ENCODE measurements around the gene NPHS1. TPM values are rescaled to one million over a fixed set of nuclear protein-coding genes. Genes with fewer than 3 reads are reported as not detected.

NPHS1 gene, protein sequence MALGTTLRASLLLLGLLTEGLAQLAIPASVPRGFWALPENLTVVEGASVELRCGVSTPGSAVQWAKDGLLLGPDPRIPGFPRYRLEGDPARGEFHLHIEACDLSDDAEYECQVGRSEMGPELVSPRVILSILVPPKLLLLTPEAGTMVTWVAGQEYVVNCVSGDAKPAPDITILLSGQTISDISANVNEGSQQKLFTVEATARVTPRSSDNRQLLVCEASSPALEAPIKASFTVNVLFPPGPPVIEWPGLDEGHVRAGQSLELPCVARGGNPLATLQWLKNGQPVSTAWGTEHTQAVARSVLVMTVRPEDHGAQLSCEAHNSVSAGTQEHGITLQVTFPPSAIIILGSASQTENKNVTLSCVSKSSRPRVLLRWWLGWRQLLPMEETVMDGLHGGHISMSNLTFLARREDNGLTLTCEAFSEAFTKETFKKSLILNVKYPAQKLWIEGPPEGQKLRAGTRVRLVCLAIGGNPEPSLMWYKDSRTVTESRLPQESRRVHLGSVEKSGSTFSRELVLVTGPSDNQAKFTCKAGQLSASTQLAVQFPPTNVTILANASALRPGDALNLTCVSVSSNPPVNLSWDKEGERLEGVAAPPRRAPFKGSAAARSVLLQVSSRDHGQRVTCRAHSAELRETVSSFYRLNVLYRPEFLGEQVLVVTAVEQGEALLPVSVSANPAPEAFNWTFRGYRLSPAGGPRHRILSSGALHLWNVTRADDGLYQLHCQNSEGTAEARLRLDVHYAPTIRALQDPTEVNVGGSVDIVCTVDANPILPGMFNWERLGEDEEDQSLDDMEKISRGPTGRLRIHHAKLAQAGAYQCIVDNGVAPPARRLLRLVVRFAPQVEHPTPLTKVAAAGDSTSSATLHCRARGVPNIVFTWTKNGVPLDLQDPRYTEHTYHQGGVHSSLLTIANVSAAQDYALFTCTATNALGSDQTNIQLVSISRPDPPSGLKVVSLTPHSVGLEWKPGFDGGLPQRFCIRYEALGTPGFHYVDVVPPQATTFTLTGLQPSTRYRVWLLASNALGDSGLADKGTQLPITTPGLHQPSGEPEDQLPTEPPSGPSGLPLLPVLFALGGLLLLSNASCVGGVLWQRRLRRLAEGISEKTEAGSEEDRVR (N-terminal part only)
- under 1 TPM in 1 of 2 donors, not detected in 1; under 0.01 TPM for total RNA-seq
- polyA plus RNA-seq: not detected

DNA sequence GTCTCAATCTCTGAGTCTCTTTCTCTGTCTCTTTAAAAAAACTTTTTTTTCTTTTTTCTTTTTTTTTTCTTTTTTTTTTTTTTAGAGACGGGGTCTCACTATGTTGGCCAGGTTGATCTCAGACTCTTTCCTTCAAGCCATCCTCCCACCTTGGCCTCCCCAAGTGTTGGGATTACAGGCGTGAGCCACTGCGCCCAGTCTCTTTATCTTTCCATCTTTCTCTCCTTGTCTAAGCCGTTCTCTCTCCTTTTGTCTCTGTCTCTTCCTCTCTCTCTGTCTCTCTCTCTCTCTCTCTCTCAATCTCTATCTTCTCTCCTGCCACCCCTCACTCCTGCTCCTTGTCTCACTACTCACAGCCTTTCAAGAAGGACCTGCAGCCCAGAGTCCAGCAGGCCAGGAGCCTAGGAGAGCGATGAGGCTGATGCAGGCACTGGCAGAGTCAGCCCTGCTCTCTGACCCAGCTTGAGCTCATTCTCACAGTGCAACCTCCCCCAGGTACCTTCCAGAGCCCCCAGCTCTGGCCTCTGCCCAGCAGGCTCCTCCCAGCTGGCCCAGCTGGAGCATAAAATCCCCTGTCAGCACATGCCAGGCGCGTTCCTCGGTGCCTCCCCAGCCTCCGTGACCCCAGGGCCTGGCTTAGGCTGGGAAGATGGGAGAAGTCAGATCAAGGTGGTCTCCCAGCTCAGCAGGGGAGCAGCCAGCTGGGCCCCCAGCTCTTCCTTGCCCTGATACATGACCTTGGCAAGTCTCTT, at the start of gene NPHS1:
Gene NPHS1, minus strand, starts transcription at position 476 of the 752 bp plus-strand sequence. CDS start 667 bp downstream, outside the sequence.
- H3K36me3 ChIP-seq (ENCODE audit: control insufficient read depth in 4 of 4, insufficient read depth in 3 of 4, low read depth in 1 of 4, low read length in 3 of 4): no peaks in the 10 kb centered on the region
- H3K27ac ChIP-seq (ENCODE audit: low read depth in 1 of 2, low read length in 2 of 2): no peak within 1 kb of the TSS
- H3K9ac ChIP-seq (ENCODE audit: low read depth in 1 of 2, low read length in 2 of 2): no peak within 1 kb of the TSS
- no peak for DNase-seq (ENCODE audit: low spot score)
- 67% methylated on average over 9 of the region's 9 CpGs for WGBS
- H3K9me3 ChIP-seq (ENCODE audit: control insufficient read depth in 4 of 4, low read length in 3 of 4): no peaks in the 10 kb centered on the region
- TF ChIP-seq, protein P1, sequence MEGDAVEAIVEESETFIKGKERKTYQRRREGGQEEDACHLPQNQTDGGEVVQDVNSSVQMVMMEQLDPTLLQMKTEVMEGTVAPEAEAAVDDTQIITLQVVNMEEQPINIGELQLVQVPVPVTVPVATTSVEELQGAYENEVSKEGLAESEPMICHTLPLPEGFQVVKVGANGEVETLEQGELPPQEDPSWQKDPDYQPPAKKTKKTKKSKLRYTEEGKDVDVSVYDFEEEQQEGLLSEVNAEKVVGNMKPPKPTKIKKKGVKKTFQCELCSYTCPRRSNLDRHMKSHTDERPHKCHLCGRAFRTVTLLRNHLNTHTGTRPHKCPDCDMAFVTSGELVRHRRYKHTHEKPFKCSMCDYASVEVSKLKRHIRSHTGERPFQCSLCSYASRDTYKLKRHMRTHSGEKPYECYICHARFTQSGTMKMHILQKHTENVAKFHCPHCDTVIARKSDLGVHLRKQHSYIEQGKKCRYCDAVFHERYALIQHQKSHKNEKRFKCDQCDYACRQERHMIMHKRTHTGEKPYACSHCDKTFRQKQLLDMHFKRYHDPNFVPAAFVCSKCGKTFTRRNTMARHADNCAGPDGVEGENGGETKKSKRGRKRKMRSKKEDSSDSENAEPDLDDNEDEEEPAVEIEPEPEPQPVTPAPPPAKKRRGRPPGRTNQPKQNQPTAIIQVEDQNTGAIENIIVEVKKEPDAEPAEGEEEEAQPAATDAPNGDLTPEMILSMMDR (IDR thresholded peaks at IDR 0.05; ENCODE audit: low read depth, low read length, missing input control): no peak
- TF ChIP-seq SP1 (IDR thresholded peaks at IDR 0.05) (no peak), GABPA (IDR thresholded peaks at IDR 0.05 in 1 of 2, conservative IDR thresholded peaks at IDR 0.05 in 1 of 2) (no peak)
- TF ChIP-seq, protein P2, sequence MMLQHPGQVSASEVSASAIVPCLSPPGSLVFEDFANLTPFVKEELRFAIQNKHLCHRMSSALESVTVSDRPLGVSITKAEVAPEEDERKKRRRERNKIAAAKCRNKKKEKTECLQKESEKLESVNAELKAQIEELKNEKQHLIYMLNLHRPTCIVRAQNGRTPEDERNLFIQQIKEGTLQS (IDR thresholded peaks at IDR 0.05): no peak
- TF ChIP-seq, protein P3, sequence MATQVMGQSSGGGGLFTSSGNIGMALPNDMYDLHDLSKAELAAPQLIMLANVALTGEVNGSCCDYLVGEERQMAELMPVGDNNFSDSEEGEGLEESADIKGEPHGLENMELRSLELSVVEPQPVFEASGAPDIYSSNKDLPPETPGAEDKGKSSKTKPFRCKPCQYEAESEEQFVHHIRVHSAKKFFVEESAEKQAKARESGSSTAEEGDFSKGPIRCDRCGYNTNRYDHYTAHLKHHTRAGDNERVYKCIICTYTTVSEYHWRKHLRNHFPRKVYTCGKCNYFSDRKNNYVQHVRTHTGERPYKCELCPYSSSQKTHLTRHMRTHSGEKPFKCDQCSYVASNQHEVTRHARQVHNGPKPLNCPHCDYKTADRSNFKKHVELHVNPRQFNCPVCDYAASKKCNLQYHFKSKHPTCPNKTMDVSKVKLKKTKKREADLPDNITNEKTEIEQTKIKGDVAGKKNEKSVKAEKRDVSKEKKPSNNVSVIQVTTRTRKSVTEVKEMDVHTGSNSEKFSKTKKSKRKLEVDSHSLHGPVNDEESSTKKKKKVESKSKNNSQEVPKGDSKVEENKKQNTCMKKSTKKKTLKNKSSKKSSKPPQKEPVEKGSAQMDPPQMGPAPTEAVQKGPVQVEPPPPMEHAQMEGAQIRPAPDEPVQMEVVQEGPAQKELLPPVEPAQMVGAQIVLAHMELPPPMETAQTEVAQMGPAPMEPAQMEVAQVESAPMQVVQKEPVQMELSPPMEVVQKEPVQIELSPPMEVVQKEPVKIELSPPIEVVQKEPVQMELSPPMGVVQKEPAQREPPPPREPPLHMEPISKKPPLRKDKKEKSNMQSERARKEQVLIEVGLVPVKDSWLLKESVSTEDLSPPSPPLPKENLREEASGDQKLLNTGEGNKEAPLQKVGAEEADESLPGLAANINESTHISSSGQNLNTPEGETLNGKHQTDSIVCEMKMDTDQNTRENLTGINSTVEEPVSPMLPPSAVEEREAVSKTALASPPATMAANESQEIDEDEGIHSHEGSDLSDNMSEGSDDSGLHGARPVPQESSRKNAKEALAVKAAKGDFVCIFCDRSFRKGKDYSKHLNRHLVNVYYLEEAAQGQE (IDR thresholded peaks at IDR 0.05): no peak
- H3K4me3 ChIP-seq (ENCODE audit: low read depth in 1 of 3, low read length in 3 of 3): no peak within 1 kb of the TSS
- H3K4me1 ChIP-seq (ENCODE audit: control insufficient read depth in 4 of 4, insufficient read depth in 4 of 4, low read length in 3 of 4): peaks cover 0 to 6% (median 4%) of the 10 kb centered on the region in 4 donors
- H3K27me3 ChIP-seq (ENCODE audit: control insufficient read depth in 4 of 4, insufficient read depth in 4 of 4, low read length in 3 of 4): peaks cover 0 to 3% (median 2%) of the 10 kb centered on the region in 4 donors

DNA sequence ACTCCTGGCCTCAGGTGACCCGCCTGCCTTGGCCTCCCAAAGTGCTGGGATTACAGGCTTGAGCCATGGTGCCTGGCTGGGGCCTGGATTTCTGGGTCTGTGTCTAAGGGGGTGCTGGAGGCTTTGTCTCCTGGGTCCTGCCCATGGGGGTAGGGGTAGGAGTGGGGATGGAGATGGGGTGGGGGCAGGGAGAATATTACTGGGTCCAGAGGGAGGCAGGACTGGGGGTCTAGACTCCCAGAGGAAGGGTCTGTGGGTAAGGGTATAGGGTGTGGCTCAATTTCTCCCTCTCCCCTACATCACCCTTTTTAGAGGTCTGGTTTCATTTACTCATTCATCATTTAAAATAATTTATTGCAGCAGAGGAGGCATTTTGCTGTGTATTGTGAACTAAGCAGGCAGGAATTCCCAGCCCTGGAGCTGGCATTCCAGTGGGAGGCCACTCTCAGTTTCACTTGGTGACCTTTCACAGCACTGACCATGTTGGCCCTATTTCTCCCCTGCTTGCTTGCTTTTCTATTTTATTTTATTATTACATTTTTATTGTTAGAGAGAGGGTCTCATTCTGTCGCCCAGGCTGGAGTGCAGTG, 48.8 kb upstream of the NPHS1 start:
- Histone ChIP-seq H3K9me3 (ENCODE audit: control insufficient read depth in 4 of 4, low read length in 3 of 4) (no peaks in the 10 kb centered on the region), H3K36me3 (ENCODE audit: control insufficient read depth in 4 of 4, insufficient read depth in 3 of 4, low read depth in 1 of 4, low read length in 3 of 4) (peaks cover 0 to 6% (median 2%) of the 10 kb centered on the region in 4 donors), H3K27me3 (ENCODE audit: control insufficient read depth in 4 of 4, insufficient read depth in 4 of 4, low read length in 3 of 4) (no peaks in the 10 kb centered on the region), H3K4me1 (ENCODE audit: control insufficient read depth in 4 of 4, insufficient read depth in 4 of 4, low read length in 3 of 4) (peaks cover 0 to 4% (median 2%) of the 10 kb centered on the region in 4 donors), H3K27ac (ENCODE audit: low read depth in 1 of 2, low read length in 2 of 2) (peak overlapping the region; percentile 10 to 66), H3K9ac (ENCODE audit: low read depth in 1 of 2, low read length in 2 of 2) (no peak overlapping the region), H3K4me3 (ENCODE audit: low read depth in 1 of 3, low read length in 3 of 3) (no peak overlapping the region)
- 79% methylated on average over 2 of the region's 2 CpGs for WGBS
- no peak for DNase-seq (ENCODE audit: low spot score)
- TF ChIP-seq FOXA1 (IDR thresholded peaks at IDR 0.05) (no peak), HNF4G (IDR thresholded peaks at IDR 0.05) (no peak), GABPA (IDR thresholded peaks at IDR 0.05 in 1 of 2, conservative IDR thresholded peaks at IDR 0.05 in 1 of 2) (no peak), RAD21 (IDR thresholded peaks at IDR 0.05) (no peak), JUND (IDR thresholded peaks at IDR 0.05) (no peak), HNF4A (conservative IDR thresholded peaks at IDR 0.05) (no peak)
- TF ChIP-seq, protein P4, sequence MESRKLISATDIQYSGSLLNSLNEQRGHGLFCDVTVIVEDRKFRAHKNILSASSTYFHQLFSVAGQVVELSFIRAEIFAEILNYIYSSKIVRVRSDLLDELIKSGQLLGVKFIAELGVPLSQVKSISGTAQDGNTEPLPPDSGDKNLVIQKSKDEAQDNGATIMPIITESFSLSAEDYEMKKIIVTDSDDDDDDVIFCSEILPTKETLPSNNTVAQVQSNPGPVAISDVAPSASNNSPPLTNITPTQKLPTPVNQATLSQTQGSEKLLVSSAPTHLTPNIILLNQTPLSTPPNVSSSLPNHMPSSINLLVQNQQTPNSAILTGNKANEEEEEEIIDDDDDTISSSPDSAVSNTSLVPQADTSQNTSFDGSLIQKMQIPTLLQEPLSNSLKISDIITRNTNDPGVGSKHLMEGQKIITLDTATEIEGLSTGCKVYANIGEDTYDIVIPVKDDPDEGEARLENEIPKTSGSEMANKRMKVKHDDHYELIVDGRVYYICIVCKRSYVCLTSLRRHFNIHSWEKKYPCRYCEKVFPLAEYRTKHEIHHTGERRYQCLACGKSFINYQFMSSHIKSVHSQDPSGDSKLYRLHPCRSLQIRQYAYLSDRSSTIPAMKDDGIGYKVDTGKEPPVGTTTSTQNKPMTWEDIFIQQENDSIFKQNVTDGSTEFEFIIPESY (IDR thresholded peaks at IDR 0.05): no peak
- TF ChIP-seq, protein P5, sequence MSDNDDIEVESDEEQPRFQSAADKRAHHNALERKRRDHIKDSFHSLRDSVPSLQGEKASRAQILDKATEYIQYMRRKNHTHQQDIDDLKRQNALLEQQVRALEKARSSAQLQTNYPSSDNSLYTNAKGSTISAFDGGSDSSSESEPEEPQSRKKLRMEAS (IDR thresholded peaks at IDR 0.05): no peak
- TF ChIP-seq, protein P3 (IDR thresholded peaks at IDR 0.05): no peak

All from liver (tissue), 9 donors.